ENCODE results near the gene NKD1. TPM values are rescaled to one million over a fixed set of nuclear protein-coding genes. Genes with fewer than 3 reads are reported as not detected.

Gene NKD1
- total RNA-seq, 6 donors from 2014 or later = 9.9 to 59.7 (median 21.4) TPM

GRCh38 chr16:50605733-50606430 is 57.7 kb downstream of the NKD1 start:
- no peaks in the 10 kb centered on the region for H3K27me3 ChIP-seq
- no peak overlapping the region for H3K4me3 ChIP-seq
- H3K9me3 ChIP-seq = no peaks in the 10 kb centered on the region
- no peaks in the 10 kb centered on the region for H3K36me3 ChIP-seq
- DNase-seq (no peak), ATAC-seq (ENCODE audit: low FRiP score in 2 of 2) (no peak)
- TF ChIP-seq POLR2AphosphoS5 (IDR thresholded peaks at IDR 0.05) (no peak), EP300 (IDR thresholded peaks at IDR 0.05) (no peak), POLR2A (IDR thresholded peaks at IDR 0.05) (no peak)
- H3K27ac ChIP-seq = peak overlapping the region in 1 of 4 donors; percentile 35
- H3K4me1 ChIP-seq = peaks cover 11 to 33% (median 16%) of the 10 kb centered on the region in 4 donors
- WGBS, 2 donors = 86 to 89% methylated on average over 19 of the region's 19 CpGs

DNA sequence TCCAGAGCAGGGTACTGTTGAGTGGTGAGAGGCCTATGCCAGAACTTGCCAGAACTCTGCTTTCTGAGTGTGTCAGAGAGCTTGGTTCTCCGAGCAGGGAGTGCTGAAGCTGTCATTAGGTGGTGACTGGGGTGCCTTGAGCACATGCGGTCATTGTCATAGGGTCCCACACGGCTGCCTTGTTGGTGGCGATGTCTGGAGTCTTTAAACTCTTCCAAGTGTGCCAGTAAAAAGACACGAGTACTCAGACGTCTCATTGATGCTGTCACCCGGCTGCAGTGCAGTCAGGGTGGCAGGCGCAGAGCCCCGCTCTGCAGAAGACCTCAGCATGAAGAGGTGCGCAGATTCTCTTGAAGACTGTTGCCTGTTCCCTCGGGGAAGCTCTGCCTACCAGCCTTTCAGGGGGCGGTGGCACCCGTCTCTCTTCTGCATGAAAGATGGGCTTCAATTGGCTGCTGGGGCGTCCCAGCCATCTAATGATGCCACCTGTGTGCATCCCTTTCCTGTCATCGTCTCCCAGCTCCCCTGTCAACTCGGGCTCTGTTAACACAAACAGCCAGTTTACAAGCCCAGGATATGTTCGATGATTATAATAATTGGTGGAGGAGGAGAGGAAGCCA is 58.3 kb downstream of the NKD1 start:
- TF ChIP-seq, protein P1, sequence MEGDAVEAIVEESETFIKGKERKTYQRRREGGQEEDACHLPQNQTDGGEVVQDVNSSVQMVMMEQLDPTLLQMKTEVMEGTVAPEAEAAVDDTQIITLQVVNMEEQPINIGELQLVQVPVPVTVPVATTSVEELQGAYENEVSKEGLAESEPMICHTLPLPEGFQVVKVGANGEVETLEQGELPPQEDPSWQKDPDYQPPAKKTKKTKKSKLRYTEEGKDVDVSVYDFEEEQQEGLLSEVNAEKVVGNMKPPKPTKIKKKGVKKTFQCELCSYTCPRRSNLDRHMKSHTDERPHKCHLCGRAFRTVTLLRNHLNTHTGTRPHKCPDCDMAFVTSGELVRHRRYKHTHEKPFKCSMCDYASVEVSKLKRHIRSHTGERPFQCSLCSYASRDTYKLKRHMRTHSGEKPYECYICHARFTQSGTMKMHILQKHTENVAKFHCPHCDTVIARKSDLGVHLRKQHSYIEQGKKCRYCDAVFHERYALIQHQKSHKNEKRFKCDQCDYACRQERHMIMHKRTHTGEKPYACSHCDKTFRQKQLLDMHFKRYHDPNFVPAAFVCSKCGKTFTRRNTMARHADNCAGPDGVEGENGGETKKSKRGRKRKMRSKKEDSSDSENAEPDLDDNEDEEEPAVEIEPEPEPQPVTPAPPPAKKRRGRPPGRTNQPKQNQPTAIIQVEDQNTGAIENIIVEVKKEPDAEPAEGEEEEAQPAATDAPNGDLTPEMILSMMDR (IDR thresholded peaks at IDR 0.05) = no peak
- TF ChIP-seq POLR2AphosphoS5 (IDR thresholded peaks at IDR 0.05) (no peak), POLR2A (IDR thresholded peaks at IDR 0.05) (no peak), EP300 (IDR thresholded peaks at IDR 0.05) (no peak)
- H3K27me3 ChIP-seq = no peaks in the 10 kb centered on the region
- 73 to 86% methylated on average over 13 to 17 of the region's 17 CpGs for WGBS, 2 donors
- no peak overlapping the region for H3K4me3 ChIP-seq
- H3K4me1 ChIP-seq = peaks cover 12 to 34% (median 18%) of the 10 kb centered on the region in 4 donors
- no peaks in the 10 kb centered on the region for H3K9me3 ChIP-seq
- ATAC-seq (ENCODE audit: low FRiP score in 2 of 2) (no peak), DNase-seq (peak in 1 of 2 donors; percentile 44)
- no peaks in the 10 kb centered on the region for H3K36me3 ChIP-seq
- peak overlapping the region in 1 of 4 donors; percentile 35 for H3K27ac ChIP-seq

GRCh38 chr16:50607051-50607431 is 58.8 kb downstream of the NKD1 start:
- no peak for TF ChIP-seq POLR2AphosphoS5 (IDR thresholded peaks at IDR 0.05)
- Histone ChIP-seq H3K4me3 (no peak overlapping the region), H3K4me1 (peaks cover 12 to 33% (median 20%) of the 10 kb centered on the region in 4 donors), H3K36me3 (no peaks in the 10 kb centered on the region), H3K9me3 (no peaks in the 10 kb centered on the region), H3K27ac (no peak overlapping the region), H3K27me3 (no peaks in the 10 kb centered on the region)
- ATAC-seq (ENCODE audit: low FRiP score in 2 of 2) (no peak), DNase-seq (no peak)
- WGBS, 2 donors = 69 to 83% methylated on average over 3 of the region's 3 CpGs

DNA sequence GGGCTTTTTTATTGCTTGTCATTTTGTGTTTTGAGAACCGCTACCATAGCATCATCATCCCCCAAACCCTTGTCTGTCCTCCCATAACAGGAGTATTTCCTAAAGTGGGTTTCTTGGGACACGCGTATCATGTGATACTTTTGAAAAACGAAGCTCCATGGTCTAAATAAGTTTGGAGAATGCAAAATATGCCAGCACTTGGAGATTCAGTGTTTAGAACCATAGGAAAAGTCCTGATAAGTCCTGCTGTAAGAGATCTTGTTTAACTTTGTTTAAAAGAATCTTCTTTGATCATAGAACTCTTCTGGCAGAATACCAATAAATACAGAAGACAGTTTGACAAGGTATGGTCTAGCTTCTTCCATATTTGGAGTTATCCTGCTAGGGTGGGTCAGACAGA is 59.3 kb downstream of the NKD1 start:
- Histone ChIP-seq H3K4me1 (peaks cover 14 to 31% (median 20%) of the 10 kb centered on the region in 4 donors), H3K9me3 (no peaks in the 10 kb centered on the region), H3K4me3 (no peak overlapping the region), H3K27ac (no peak overlapping the region), H3K27me3 (no peaks in the 10 kb centered on the region), H3K36me3 (no peaks in the 10 kb centered on the region)
- WGBS, 2 donors = 72 to 81% methylated on average over 4 of the region's 4 CpGs
- no peak for TF ChIP-seq EP300 (IDR thresholded peaks at IDR 0.05)
- TF ChIP-seq POLR2A (IDR thresholded peaks at IDR 0.05) = no peak
- TF ChIP-seq, protein P1 (IDR thresholded peaks at IDR 0.05) = no peak
- no peak for TF ChIP-seq POLR2AphosphoS5 (IDR thresholded peaks at IDR 0.05)
- DNase-seq (no peak), ATAC-seq (ENCODE audit: low FRiP score in 2 of 2) (no peak)

DNA sequence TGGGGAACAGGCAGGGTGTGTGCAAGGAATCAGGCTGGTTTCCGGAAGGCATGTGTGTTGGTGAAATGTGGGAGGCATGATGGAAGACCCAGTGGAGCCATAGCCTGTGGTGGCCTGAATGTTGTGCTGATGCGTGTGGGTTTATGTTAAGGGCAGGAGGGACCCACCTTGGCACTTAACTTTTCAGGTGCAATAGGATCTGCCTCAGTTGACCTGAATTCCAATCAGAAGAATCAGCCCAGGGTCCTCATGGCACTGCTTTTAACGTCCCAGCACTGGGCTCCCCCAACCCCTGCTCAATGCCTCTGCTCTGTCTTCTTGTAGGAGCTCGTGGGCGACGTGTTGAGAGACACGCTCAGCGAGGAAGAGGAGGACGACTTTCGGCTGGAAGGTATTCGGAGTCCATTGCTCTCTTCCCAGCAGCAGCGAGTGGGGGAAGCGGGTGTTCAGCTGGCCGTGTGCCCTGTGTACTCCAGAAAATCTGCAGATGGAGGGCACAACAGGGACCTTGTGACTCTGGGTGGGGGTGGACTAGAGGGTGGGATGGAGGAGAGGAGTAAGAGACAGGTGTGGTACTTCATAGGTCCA is 59.9 kb downstream of the NKD1 start:
- WGBS, 2 donors = 90 to 92% methylated on average over 14 of the region's 14 CpGs
- Histone ChIP-seq H3K27ac (peak overlapping the region in 1 of 4 donors; percentile 11), H3K4me1 (peaks cover 14 to 26% (median 23%) of the 10 kb centered on the region in 4 donors), H3K27me3 (no peaks in the 10 kb centered on the region), H3K4me3 (no peak overlapping the region), H3K36me3 (no peaks in the 10 kb centered on the region), H3K9me3 (no peaks in the 10 kb centered on the region)
- DNase-seq (no peak), ATAC-seq (ENCODE audit: low FRiP score in 2 of 2) (no peak)
- TF ChIP-seq POLR2A (IDR thresholded peaks at IDR 0.05) (no peak), EP300 (IDR thresholded peaks at IDR 0.05) (no peak), POLR2AphosphoS5 (IDR thresholded peaks at IDR 0.05) (no peak)
- TF ChIP-seq, protein P1 (IDR thresholded peaks at IDR 0.05) = no peak
